Activated naive CD4-positive, alpha-beta T cell (primary cell): ENCODE results near the gene PRKAG1.

ENCODE experiments used
- DNase-seq, 4 experiments: peaks; one replicate each; lab custom pipeline; 2025; lab: John Stamatoyannopoulos, UW

The PRKAG1 gene

DNA sequence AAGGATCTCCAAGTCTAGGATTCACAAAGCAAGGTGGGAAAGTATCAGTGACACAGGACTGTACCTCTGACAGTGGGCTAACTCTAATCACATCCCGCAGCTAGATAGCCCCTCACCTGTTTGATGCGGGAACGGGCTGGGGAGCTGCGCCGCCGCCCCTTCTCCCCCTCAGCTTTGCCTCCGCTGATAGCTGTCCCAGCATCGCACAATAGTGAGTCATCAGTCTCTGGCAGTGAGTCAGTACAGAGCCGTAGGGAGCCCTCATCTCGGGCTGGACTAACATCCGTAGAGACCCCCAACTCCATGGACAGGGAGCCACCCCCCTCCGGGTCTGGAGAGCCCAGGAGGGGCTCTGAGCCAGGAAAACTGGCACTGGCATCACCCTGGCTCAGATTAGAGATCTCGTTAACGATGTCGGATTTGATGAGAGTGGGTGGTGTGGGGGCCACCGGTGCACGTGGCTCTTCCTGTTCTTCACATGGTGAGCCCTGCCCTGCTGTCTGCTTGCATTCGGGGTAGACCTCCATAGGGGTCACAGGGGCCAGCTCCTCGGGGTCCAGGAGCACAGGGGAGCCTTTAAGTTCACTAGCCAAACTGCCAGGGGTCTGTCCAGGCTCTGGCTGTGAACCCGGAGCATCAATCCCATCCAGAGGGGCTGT lies 31.1 kb upstream of the PRKAG1 start:
- no peak for DNase-seq

DNA sequence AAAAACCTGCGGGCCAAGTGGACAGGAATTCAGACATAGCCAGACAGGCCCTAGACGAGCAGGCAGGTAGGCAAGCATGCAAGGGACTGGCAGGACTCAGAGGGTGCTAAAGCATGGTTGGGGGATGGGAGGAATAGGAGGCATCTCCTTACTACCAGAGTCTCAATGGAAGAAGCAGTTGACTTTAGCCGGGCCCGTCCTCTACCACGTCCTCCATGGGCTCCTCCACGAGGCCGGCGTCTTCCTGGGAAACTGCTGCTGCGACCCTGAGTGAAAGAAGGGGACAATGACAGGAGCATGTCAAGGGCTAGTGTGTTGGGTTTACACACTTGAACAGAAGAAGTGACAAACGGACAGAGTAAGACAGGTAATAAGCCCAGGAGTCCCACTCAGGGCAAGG lies 30.4 kb upstream of the PRKAG1 start:
- DNase-seq: no peak

DNA sequence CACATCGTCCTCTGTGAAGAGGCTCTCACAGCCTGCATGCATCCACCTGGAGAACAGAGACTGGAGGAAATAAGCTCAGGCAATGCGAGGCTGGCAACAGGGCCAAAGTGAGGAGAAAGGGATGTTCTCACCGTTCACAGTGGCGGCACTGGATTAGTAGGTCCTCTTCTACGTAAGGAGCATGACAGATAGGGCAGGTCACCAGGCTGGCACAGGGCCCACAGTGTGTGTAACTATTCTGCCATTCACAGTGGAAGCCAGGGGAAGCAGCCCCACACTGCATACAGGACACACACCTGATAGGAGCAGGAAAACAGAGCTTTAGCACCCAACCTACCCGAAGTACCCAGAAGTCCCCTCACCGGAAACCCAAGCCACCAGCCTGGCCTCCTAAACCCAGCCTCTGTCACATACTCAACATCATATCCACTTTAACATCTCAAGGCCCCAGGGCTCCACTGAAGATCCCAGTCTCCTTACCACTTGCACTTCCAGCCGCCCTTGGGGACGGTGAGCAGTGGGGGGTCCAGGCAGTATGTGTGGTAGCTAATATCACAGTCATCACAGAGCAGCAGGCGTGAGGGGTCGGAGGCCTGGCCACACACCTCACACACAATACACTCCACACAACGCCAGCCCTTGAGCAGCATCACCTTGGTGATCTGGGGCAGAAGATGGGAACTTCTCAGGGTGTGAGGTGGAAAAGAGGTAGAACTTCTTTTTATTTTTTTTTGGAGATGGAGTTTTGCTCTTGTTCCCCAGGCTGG lies 27.7 kb upstream of the PRKAG1 start:
- DNase-seq: no peak

DNA sequence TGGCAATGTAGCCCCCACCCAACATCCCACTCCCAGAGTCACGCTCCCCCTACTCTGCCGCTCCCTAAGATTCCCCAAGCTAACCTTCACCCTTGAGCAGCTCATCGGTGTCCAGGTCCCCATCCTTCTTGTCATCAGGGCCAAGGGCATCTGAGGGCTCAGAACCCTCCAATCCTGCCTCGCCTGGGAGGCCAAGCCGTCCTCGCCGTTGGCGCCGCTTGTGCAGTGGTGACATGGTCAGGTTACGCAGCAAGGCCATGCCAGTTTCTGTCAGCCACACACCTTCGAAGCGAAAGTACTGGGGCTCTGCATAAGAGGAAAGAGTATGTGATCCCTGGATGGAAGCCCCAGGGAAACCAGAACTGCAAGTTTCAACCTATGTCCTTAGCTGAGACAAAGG lies 26.1 kb upstream of the PRKAG1 start:
- DNase-seq: no peak

DNA sequence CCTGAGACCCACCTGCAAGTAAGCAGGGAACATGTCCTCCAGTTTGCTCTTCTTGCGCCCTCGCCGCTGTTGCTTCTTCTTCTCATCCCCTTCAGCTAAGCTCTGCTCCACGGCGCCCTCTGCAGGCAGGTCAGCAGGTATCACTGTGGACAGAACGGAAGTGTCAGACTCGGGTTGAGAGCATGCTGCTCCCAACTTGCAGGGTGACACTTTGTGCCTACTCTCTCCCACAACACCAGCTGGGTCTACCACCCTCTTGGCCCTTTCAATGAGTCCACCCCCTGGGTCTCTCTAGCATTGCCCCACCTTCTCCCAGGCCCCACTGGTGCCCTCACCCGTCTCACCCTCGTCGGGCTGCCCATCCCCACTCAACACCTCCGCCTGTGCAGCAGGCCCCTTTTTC lies 25.3 kb upstream of the PRKAG1 start:
- DNase-seq: peak; percentile 30 to 77 (median 69)

DNA sequence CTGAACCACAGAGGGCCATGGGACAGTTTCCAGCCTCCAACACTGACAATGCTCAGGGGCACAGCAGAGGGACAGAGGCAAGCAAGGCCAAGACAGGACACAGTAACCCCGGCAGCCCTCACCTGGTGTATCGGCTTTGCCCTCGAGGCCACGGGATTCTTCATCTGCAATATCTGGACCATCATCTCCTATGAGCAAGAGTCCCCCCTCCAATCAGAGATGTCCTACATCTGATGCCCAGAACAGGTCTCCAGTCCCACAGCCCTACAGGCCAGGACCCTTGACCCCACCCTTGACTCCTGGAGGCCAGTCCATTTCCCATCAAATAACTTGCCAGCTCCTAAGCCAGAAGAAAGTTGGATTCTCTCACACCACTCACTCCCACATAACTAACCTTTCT lies 24.7 kb upstream of the PRKAG1 start:
- no peak for DNase-seq

DNA sequence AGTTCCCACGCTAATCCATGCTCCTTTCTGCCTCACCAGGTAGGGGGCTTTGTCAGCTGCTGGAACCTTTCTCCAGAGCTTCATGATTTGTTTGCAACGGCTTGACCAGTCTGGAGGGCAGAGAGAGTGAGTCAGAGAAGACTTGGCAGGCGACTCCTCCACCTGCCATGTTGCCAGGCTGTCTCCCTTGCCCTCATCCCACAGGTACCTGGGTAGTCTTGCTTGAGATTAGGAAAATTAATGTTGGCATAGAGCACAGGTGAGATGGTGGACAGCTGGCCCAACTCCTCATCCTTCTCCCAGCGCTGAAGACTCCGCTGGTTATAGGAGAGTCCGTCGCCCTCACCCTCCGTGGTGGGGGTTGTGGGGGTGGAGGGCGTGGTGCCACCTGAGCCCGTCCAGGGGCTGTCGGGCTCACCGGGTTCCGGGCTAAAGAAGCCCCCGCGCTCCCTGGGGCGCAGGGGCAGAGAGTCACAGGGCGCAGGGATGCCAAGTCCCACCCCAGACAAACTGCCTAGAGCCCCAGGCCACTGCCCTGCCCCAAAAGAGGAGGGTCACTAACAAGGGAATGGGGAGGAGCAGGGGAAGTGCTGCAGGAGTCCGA lies 23.4 kb upstream of the PRKAG1 start:
- no peak for DNase-seq

DNA sequence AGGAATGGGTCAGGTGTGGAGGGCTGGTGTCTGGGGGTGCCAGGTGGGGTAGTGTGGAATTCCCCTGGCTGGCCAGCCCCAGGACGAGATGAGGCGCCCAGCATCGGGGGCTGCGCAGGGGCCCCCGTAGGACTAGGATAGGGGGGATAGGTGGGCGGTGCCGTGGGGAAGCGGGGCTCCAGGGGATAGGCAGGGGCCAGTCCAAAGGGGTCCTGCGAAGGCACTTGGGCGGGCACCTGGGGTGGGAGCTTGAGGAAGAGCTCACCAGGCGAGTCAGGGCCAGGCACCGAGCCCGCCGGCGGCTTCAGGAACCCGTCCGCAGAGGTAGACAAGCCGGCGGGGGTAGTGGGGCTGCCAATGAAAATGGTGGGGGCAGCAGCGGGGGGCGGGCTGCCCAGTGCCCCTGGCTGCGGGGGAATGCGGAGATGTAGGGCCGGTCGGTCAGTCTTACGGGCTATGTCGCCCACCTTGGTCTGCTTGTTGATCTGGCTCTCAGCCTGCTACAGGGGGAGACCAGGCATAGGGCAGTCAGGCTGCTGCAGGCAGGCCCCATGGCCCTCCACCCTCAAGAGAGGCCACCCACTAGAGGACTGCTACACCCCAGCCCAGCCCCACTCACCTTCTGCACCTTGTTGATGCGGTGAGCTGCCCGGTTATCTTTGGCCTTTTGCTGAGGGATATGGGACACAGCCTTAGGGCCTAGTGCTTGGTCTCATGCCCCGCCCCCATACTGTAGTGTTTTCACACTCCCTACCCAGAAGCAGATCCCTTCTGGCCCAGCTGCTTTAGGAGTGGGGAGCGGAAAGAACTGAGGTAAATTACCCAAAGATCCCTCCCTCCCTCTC lies 22.7 kb upstream of the PRKAG1 start:
- DNase-seq: no peak

DNA sequence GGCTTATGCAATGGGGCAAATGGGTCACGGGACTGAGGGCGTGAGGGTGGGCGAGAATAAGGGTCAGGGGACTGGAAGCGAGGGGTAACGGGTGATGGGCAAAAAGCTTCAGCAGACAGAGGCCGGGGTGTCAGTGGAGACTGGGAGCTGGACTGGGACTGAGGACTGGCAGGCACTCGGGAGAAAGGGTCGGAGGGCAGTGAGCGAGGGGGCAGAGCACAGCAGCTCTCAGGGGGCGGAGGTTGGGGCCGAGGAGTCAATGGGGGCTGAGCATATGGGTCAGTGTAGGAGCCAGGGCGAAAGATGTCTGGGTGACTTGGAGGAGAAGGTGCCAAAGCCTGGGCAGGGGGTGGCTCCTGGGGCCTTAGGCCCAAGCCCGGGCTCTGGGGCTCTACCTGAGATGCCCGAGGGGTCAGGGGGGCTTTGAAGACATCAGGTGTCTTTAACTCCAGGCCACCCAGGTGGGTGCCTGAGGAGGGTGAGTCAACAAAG lies 21.8 kb upstream of the PRKAG1 start:
- DNase-seq: no peak

DNA sequence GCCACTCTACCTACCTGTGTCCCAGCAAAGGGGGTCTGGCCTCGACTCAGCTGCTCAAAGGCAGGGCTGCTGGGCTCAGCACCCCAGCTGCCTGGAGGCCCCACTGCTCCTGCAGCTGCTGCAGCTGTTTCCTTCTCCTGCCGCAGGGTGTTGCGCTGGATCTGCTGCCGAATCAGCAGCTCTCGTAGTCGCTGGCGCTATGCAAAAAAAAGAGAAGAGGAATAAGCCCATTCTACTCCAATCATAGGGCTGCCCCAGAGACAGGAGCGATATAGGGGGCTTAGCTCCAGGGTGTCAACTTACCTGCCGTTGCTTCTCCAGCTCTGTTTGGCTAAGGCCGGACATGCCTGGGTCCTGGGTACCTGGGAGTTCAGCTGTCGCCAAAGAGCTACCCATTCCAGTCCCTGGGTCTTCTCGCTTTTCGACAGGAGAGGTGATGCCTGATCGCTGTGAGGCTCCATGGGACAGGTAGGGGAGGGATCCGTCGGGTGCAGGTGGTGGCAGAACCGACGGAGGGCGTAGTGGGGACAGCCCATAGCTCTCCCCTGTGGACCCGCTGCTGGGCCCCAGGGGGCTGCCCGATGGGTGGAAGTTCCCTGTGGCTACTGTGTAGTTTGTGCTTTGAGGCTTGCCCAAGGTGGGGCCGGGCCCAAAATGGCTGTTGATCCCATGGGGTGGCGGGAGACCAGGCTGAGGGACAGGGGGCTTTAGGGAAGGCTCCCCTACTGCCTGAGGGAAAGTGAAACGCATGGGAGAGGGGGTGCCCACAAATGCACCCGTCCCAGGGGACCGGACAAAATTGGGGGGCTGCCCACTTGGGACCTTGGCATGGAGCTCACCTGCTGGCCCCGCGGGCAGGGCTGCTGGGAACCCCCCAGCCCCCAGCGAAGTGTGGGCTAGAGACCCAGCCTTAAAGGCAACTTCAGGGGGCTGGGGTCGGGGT lies 21.1 kb upstream of the PRKAG1 start:
- no peak for DNase-seq

DNA sequence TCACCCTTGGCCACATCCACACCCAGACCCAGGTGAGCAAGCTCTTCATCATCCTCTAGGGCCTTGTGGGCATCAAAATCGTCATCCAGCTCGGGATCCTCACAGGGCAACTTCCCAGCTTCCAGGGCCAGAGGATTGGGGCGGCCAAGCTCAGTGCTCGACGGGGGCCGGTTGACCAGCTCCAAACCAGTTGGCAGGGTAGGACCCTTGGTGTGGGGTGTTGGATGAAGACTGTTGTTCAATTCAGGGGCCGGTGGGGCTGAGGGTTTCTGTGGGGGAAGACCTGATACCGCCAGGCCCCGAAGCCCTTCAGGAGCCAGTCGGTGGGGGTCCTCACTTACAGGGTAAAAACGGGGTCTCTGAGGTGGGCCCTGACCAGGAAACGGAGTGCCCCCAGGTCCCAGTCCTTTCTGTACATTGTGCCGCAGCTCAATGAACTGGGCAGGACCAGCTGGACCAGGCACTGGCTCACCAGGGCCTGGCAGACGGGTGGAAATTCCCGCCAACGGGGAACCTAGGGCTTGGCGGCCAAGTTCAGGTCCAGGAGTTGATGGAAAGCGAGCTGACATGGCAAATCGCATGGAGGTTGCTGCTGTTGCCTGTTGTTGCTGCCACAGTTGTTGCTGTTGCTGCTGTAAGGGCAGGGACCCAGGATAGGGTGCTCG lies 19.8 kb upstream of the PRKAG1 start:
- no peak for DNase-seq

DNA sequence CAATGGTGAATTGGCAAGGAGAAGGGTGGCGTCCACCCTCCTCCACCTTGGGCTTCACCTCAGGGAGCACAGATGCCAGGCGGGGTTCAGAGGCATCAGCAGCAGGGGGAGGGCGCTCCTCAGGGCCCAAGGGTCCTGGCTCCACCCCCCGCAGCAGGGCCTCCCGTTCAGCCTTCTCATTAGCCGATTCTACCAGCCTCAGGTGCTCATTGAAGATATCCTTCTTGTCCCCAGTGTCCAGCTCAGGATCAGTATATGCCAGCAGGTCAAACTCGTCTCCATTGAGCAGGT lies 19.3 kb upstream of the PRKAG1 start:
- DNase-seq: no peak

DNA sequence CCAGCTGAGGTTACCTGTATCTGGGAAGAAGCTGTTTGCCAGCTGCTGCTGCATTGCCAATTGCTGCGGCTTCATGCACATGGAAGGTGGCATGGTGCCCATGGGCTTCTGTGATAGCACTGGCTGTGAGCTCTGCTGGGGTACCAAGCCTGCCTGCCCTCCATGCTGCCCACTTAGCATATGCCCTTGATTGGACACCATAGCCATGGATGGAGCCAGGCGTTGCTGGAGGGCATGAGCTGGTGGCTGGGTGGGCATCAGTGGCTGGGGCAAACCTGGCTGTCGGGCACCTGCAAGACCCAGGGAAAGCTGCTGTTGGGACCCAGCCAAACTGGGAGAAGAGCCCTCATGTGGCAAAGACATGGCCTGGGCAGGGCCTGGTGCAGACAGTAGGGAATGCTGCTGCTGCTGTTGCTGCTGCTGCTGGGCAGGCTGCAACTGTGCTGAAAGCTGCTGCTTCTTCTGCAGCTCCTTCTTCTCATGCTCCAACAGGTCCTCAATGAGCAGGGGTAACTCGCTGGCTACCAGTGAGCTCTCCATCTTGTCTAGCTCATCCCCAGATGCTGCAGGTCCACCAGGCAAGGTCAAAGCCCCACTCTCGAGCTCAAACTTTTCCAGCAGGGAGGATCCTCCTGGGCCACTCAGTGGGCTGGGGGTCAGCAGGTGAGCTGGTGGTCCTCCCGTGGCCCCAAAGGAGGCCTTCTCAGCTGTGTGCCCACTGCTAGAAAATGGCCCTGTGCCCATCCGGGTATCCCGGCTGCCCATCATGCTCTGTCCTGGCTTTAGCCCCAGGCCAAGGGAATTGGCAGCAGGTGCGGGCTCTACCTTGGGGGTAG lies 18.8 kb upstream of the PRKAG1 start:
- DNase-seq: no peak

DNA sequence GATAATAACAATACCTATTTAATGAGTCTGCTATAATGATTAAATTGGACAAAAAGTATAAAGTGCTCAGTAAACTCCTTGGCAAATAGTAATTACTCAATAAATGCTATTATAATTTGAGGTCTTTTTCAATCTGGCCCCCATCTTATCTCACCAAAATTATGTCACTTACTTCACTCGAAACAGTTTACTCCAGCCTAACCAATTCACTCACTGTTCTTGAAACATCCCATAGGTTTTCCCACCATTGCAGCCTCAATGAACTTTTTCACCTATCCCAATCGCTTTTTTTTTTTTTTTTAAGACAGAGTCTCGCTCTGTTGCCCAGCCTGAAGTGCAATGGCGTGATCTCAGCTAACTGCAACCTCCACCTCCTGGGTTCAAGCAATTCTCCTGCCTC lies 17.5 kb upstream of the PRKAG1 start:
- no peak for DNase-seq

DNA sequence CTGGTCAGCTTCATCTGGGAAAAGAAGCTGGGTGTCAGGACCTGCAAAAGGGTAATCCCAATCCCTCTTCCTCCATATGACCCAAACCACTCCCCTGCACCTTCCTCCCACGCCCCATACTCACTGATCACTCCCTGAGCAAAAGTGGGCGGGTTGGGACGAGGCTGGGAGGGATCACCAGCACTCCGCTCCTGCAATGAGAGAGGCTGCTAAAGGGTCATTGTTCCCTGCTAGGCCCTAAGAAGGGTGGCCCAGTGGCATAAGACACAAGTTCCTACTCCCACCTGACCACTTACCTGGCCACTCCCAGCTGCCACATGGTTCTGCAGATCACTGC lies 15.7 kb upstream of the PRKAG1 start:
- DNase-seq: no peak

DNA sequence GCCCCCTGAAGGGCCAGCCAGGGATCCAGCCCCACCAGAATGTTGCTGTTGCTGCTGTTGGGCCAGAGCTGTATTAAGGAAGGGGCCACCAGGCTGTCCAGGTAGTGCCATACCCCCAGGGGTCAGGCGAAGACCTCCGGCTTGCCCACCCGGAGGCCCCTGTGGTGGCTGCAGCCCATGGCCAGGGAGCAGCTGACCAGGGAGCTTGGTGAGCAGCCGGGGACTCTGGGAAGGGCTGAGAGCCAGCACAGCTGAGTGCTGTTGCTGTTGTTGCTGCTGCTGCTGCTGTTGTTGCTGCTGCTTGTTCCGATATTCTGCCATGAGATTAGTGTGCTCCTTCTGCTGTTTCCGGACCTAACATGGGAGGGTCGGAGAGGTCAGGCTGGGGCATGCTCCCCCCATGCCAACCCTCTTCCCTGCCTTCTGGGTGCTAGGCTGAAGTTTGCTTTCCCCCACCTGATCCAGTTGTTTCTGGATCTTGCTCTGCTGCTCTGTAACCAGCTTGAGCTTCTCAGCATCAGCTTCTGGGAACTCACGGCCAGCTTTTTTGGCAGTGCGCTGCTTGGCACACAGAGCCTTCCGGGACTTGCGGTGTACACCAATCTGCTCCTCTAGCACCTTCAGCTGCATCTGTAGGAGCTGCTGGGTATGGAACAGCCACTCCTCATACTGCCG lies 15.2 kb upstream of the PRKAG1 start:
- DNase-seq: no peak

DNA sequence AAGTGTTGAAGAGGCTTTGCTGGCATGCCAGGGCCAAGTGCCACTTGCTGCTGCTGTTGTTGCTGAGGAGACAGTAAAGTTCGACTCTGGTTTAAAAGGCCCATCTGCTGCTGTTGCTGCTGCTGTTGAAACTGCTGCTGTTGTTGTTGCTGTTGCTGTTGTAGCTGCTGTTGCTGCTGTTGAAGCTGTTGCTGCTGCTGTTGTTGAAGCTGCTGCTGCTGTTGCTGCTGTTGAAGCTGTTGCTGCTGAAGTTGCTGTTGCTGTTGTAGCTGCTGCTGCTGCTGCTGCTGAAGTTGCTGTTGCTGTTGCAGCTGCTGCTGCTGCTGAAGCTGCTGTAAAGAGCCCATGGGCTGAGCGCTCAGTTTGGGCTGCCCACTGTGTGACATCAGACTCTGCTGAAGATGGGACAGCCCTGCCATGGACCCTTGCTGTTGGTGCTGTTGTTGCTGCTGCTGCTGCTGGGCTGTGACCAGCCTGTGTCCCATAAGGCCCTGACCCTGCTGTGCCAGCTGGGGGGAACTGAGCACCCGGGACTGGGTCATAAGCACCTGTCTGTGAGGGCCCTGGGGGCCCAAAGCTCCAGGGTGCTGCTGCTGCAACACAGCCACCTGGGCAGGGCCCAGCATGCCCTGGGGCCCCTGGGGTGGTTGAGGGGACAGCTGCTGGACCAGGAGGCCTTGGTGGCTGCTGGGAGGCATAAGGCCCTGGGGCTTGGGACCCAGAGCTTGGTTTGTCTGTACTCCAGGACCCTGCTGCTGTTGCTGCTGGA lies 14.3 kb upstream of the PRKAG1 start:
- DNase-seq: no peak

DNA sequence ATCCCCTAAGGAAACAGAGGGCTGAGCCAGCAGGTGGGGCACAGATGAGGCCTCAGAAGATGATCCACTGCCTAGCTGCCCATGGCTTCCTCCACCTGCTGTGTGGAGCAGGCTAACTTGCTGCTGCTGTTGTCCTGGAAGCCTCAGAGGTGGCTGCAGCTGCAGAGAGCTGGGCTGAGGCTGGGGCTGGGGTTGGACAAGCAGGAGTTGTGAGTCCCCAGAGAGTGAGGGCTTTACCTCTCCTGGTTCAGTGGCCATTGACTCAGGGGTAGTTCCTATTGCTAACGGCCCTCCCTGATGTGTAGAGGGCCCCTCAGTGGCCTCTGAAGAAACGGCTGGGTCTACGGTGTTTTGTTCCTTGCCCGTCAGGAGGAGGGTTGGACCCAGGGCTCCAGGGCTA lies 13.7 kb upstream of the PRKAG1 start:
- DNase-seq: no peak
